Brain pericyte (primary cell): ENCODE measurements around the gene CPT1C.
A peak's percentile ranks its signal among the peaks of the same experiment; 100 is the strongest.

Experiments used
- DNase-seq: peaks from one replicate; pipeline ENCODE4 v3.0.0-alpha.2; 2012; ENCODE audit warnings: low read depth, low spot score

Gene CPT1C

GRCh38 chr19:49690656-49691242 lies at the start of gene CPT1C:
TSS of gene CPT1C (plus strand) at chr19:49691116. CDS start at chr19:49692253, 1,137 bp downstream.
- DNase-seq, result no peak

GRCh38 chr19:49641688-49642491 lies 49.0 kb upstream of the CPT1C start, which contains the start of gene SCAF1:
TSS of gene SCAF1 (plus strand) at chr19:49642209. CDS start at chr19:49645027, 2,818 bp downstream.
- DNase-seq, result peak; percentile 100

- DNase-seq, result no peak
These were observed 48.4 kb upstream of the CPT1C start for GRCh38 chr19:49642492-49643035.

GRCh38 chr19:49643466-49643865 lies 47.5 kb upstream of the CPT1C start:
- no peak for DNase-seq

- DNase-seq, result no peak
These were observed 45.3 kb upstream of the CPT1C start for GRCh38 chr19:49645592-49645991.

GRCh38 chr19:49645995-49646394 lies 44.9 kb upstream of the CPT1C start:
- no peak for DNase-seq

- DNase-seq, result no peak
These were observed 44.3 kb upstream of the CPT1C start for GRCh38 chr19:49646586-49646985.

- no peak for DNase-seq
These were observed 39.7 kb upstream of the CPT1C start for GRCh38 chr19:49651029-49651819.

- no peak for DNase-seq
These were observed 38.9 kb upstream of the CPT1C start for GRCh38 chr19:49651820-49652550.

GRCh38 chr19:49652551-49653465 lies 38.1 kb upstream of the CPT1C start:
- no peak for DNase-seq

GRCh38 chr19:49653466-49653806 lies 37.5 kb upstream of the CPT1C start:
- DNase-seq, result no peak

GRCh38 chr19:49654581-49654980 lies 36.3 kb upstream of the CPT1C start:
- no peak for DNase-seq

GRCh38 chr19:49655570-49656455 lies 35.1 kb upstream of the CPT1C start:
- DNase-seq, result no peak

GRCh38 chr19:49656456-49657109 lies 34.3 kb upstream of the CPT1C start:
- DNase-seq, result no peak

- DNase-seq, result no peak
These were observed 33.3 kb upstream of the CPT1C start for GRCh38 chr19:49657493-49658138.

- no peak for DNase-seq
These were observed 32.8 kb upstream of the CPT1C start for GRCh38 chr19:49658139-49658517.

GRCh38 chr19:49658566-49659442 lies 32.1 kb upstream of the CPT1C start:
- no peak for DNase-seq
